Measurements from ENCODE around the gene NPAS3. TPM values are rescaled to one million over a fixed set of nuclear protein-coding genes. Genes with fewer than 3 reads are reported as not detected.
A peak's percentile ranks its signal among the peaks of the same experiment; 100 is the strongest.

The NPAS3 gene
- total RNA-seq = 1 to 10 TPM in 2 of 4 donors, under 1 TPM in 1, not detected in 1; 0.19 to 2.1 (median 1.7) TPM

DNA sequence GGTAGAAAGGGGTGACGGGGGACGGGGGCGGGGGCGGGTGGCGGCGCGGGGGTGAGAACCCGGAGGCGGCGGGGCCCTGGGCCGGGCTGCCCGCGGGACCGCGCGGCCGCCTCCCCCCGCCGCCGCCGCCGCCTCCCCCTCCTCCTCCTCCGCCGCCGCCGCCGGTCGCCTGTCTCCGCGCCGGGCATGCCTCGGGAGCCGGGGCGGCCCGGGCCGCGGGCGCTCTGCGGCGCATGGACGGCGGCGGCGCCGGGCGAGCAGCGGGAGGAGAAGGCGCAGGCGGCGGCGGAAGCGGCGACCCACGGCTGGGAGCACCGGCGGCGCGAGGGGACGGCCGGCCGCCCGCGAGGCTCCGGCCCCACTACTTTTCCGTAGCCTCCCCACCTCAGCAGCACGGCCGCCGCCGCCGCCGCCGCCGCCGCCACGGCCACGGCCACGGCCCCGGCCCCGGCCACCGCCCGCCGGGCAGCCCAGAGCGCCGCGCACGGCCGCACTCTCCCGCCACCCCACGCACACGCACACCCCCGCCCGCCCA lies at the start of gene NPAS3:
Gene NPAS3 (plus strand): TSS at position 161 of the 535 bp plus-strand sequence.
- DNase-seq = no peak
- Histone ChIP-seq H3K4me3 (peak within 1 kb of the TSS; percentile 38 to 66 (median 51)), H3K36me3 (no peaks in the 10 kb centered on the region), H3K27me3 (no peaks in the 10 kb centered on the region), H3K27ac (peak within 1 kb of the TSS; percentile 57 to 89 (median 74)), H3K4me1 (peaks cover 0 to 3% (median 0%) of the 10 kb centered on the region in 4 donors), H3K9me3 (no peaks in the 10 kb centered on the region)
- TF ChIP-seq, protein P1, sequence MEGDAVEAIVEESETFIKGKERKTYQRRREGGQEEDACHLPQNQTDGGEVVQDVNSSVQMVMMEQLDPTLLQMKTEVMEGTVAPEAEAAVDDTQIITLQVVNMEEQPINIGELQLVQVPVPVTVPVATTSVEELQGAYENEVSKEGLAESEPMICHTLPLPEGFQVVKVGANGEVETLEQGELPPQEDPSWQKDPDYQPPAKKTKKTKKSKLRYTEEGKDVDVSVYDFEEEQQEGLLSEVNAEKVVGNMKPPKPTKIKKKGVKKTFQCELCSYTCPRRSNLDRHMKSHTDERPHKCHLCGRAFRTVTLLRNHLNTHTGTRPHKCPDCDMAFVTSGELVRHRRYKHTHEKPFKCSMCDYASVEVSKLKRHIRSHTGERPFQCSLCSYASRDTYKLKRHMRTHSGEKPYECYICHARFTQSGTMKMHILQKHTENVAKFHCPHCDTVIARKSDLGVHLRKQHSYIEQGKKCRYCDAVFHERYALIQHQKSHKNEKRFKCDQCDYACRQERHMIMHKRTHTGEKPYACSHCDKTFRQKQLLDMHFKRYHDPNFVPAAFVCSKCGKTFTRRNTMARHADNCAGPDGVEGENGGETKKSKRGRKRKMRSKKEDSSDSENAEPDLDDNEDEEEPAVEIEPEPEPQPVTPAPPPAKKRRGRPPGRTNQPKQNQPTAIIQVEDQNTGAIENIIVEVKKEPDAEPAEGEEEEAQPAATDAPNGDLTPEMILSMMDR (IDR thresholded peaks at IDR 0.05) = no peak
- TF ChIP-seq POLR2A (IDR thresholded peaks at IDR 0.05) = no peak

DNA sequence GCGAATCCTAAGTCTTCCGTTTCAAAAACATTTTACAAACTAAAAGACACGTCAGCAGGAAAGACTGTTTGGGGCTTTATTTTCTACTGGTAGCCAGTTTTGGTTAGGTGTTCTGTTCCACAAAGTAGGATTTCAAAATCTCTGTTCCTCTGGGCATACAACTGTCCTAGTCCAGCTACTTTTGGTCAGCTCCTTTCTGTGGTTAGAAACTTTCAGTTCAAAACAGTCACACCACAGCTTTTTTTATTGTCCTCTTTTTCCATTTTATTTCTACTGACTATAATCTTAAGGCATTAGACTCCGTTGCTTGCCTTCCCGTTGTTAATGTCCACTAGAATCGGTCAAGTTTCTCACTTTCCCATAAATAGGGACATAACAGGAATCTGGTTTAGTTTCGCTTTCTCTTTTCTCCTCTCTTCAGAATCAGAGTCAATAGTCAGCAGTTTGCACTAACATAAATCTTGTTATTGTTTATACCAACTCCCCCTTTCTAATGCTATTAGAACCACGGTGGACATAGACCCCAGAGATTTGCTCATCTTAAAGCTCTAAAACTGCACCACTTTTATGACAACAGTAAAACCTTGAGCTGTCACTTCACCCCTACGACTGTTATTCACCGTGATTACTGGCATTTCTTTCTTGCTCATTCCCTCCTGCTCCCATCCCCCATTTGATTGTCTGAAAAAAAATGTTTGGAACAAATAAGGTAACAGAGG lies 41.5 kb upstream of the NPAS3 start:
- Histone ChIP-seq H3K27ac (peak overlapping the region in 3 of 4 donors; percentile 23 to 76 (median 71)), H3K36me3 (no peaks in the 10 kb centered on the region), H3K9me3 (no peaks in the 10 kb centered on the region), H3K27me3 (no peaks in the 10 kb centered on the region), H3K4me3 (peak overlapping the region in 3 of 4 donors; percentile 19 to 61 (median 46)), H3K4me1 (no peaks in the 10 kb centered on the region)
- DNase-seq = no peak
- TF ChIP-seq POLR2A (IDR thresholded peaks at IDR 0.05) = no peak
- TF ChIP-seq, protein P1 (IDR thresholded peaks at IDR 0.05) = no peak

DNA sequence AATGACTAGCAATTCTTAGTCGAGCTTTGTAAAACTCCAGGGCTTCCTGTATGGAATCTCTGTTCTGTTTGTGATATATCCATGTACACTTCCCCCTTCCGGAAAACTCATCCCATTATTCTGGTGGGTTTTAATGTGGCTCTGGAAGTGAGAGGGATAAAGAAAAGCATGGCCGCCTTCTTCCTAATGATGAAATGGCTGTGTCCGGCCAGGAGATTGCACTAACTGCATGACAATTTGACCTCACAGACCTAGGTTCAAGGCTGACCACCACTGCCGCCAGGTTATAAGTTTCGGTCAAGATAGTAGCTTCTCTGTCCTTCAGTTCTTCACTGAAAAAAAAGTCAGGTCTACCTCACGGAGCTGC lies 41.0 kb upstream of the NPAS3 start:
- H3K4me1 ChIP-seq = no peaks in the 10 kb centered on the region
- H3K36me3 ChIP-seq = no peaks in the 10 kb centered on the region
- TF ChIP-seq, protein P1 (IDR thresholded peaks at IDR 0.05) = no peak
- no peak for TF ChIP-seq POLR2A (IDR thresholded peaks at IDR 0.05)
- H3K27ac ChIP-seq = peak overlapping the region in 3 of 4 donors; percentile 23 to 76 (median 71)
- DNase-seq = no peak
- H3K27me3 ChIP-seq = no peaks in the 10 kb centered on the region
- peak overlapping the region in 3 of 4 donors; percentile 19 to 61 (median 46) for H3K4me3 ChIP-seq
- H3K9me3 ChIP-seq = no peaks in the 10 kb centered on the region

DNA sequence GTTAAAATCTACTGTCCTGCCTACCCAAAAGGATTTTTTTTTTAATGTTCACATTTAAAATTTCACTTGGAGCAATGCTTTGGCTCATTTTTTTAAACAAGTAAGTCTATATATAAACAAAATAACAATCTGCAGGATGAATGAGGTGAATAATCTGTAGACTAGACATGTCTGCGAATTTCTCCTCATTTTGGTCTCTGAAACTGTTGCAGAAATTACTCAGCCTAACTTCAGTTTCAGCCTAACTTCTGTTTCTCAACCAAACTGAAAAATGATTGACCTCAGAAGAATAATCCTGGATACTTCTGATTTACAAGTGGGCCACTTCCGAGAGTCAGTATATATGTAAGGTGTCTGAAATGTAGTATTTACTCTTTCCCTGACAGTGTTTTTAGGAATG lies 39.8 kb upstream of the NPAS3 start:
- no peak for DNase-seq
- no peaks in the 10 kb centered on the region for H3K9me3 ChIP-seq
- H3K4me1 ChIP-seq = no peaks in the 10 kb centered on the region
- H3K27me3 ChIP-seq = no peaks in the 10 kb centered on the region
- no peaks in the 10 kb centered on the region for H3K36me3 ChIP-seq
- no peak overlapping the region for H3K4me3 ChIP-seq
- H3K27ac ChIP-seq = no peak overlapping the region
- no peak for TF ChIP-seq POLR2A (IDR thresholded peaks at IDR 0.05)
- TF ChIP-seq, protein P1 (IDR thresholded peaks at IDR 0.05) = no peak

DNA sequence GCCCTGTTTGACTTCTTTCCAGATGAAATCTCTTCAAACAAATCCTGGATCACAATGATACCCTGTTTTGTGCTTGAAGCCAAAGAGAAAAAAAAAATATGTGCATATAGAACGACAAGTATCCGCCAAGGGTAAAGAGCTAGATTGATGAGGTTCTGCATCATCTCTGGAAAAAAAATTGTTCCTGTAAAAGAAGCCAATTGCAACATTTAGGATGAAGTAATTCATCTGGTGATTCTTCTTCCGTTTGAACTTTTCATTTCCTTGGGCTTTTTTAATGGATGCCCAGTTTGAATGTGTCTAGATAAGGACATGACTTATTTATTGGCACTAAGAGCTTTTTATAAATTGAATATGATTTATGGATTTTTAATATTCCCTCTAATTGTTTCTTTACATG lies 38.1 kb upstream of the NPAS3 start:
- no peak overlapping the region for H3K27ac ChIP-seq
- H3K4me3 ChIP-seq = no peak overlapping the region
- H3K9me3 ChIP-seq = no peaks in the 10 kb centered on the region
- H3K36me3 ChIP-seq = no peaks in the 10 kb centered on the region
- no peak for TF ChIP-seq POLR2A (IDR thresholded peaks at IDR 0.05)
- TF ChIP-seq, protein P1 (IDR thresholded peaks at IDR 0.05) = no peak
- DNase-seq = no peak
- H3K4me1 ChIP-seq = no peaks in the 10 kb centered on the region
- H3K27me3 ChIP-seq = no peaks in the 10 kb centered on the region
